IMR-90 (cell line): ENCODE measurements around the gene GADL1. TPM values are rescaled to one million over a fixed set of nuclear protein-coding genes. Genes with fewer than 3 reads are reported as not detected.

Source experiments
- ATAC-seq: fragments of 200-7000 bp; cut with Tn5 transposase; 2 replicates; pipeline ENCODE4 v1.9.1; 2020; ENCODE audit warnings: low read depth, mild to moderate bottlenecking, moderate library complexity
- BruUV-seq: library from RNA; stranded (reverse); fragments of 400-500 nt; replicated peaks from 2 replicates; lab custom pipeline; 2021; lab: Mats Ljungman, UMichigan
- CTCF ChIA-PET: fragments of 300-600 bp; formaldehyde crosslinking; extraction: SDS; loops from one replicate; lab custom pipeline; 2021; ENCODE audit warnings: antibody characterized with exemption; lab: Yijun Ruan, JAX
- POLR2A ChIA-PET: fragments of 300-600 bp; sonication (Branson Sonifier 250); formaldehyde crosslinking; loops from one replicate; lab custom pipeline; 2022; ENCODE audit warnings: antibody characterized with exemption; ENCODE audit not compliant: unreplicated experiment; lab: Charles Lee
- DNase-seq: peaks from one replicate; pipeline ENCODE4 v3.0.0; 2013
- H2AFZ ChIP-seq: replicated peaks from 2 replicates; pipeline ENCODE3; 2013; ENCODE audit warnings: low read length, mild to moderate bottlenecking; ENCODE audit not compliant: poor library complexity
- H2AK5ac ChIP-seq: 2 replicates; pipeline ENCODE4 v1.6.1; 2013; ENCODE audit warnings: low read depth, low read length, inconsistent platforms
- H2AK9ac ChIP-seq: replicated peaks from 2 replicates; pipeline ENCODE3; 2013; ENCODE audit warnings: mild to moderate bottlenecking, low read depth, low read length, moderate library complexity; ENCODE audit not compliant: poor library complexity
- H2BK120ac ChIP-seq: 2 replicates; pipeline ENCODE4 v1.6.1; 2013; ENCODE audit warnings: low read depth, low read length, inconsistent platforms
- H2BK15ac ChIP-seq: 3 replicates; pipeline ENCODE4 v1.6.1; 2013; ENCODE audit warnings: low read depth, low read length, inconsistent platforms
- H2BK20ac ChIP-seq: 2 replicates; pipeline ENCODE4 v1.6.1; 2013; ENCODE audit warnings: low read depth, mild to moderate bottlenecking, inconsistent platforms, low read length, moderate library complexity
- H2BK5ac ChIP-seq: 2 replicates; pipeline ENCODE4 v1.6.1; 2013; ENCODE audit warnings: mild to moderate bottlenecking, low read depth, low read length, inconsistent platforms; ENCODE audit not compliant: poor library complexity, severe bottlenecking
- H3K14ac ChIP-seq: replicated peaks from 2 replicates; pipeline ENCODE4 v1.6.1; 2013; ENCODE audit warnings: low read depth, low read length, inconsistent platforms
- H3K18ac ChIP-seq: 2 replicates; pipeline ENCODE4 v1.6.1; 2013; ENCODE audit warnings: low read depth, low read length, control low read depth
- H3K23ac ChIP-seq: 2 replicates; pipeline ENCODE4 v1.6.1; 2013; ENCODE audit warnings: low read depth, low read length, inconsistent platforms
- H3K27ac ChIP-seq: 2 replicates; pipeline ENCODE4 v1.5.1; 2013; ENCODE audit warnings: mild to moderate bottlenecking, control low read depth, low read length; ENCODE audit not compliant: insufficient read depth
- H3K27me3 ChIP-seq: 2 replicates; pipeline ENCODE4 v1.6.1; 2013; ENCODE audit warnings: low read length; ENCODE audit not compliant: control insufficient read depth, insufficient read depth
- H3K36me3 ChIP-seq: 2 replicates; pipeline ENCODE4 v1.6.1; 2013; ENCODE audit warnings: low read length, mixed read lengths; ENCODE audit not compliant: control insufficient read depth, insufficient read depth
- H3K4ac ChIP-seq: 2 replicates; pipeline ENCODE4 v1.6.1; 2013; ENCODE audit warnings: low read depth, low read length, inconsistent platforms
- H3K4me1 ChIP-seq: 2 replicates; pipeline ENCODE4 v1.6.1; 2013; ENCODE audit warnings: low read length, mixed read lengths; ENCODE audit not compliant: control insufficient read depth, insufficient read depth
- H3K4me2 ChIP-seq: 2 replicates; pipeline ENCODE4 v1.6.1; 2013; ENCODE audit warnings: low read depth, mild to moderate bottlenecking, control low read depth, low read length, moderate library complexity
- H3K4me3 ChIP-seq: 2 replicates; pipeline ENCODE4 v1.5.1; 2013; ENCODE audit warnings: low read depth, mild to moderate bottlenecking, control low read depth, low read length, moderate library complexity; ENCODE audit not compliant: insufficient read depth
- H3K56ac ChIP-seq: 2 replicates; pipeline ENCODE4 v1.6.1; 2013; ENCODE audit warnings: low read length, inconsistent platforms; ENCODE audit not compliant: insufficient read depth; ENCODE audit errors: extremely low read depth
- H3K79me1 ChIP-seq, 2 experiments: 2 replicates each; pipeline ENCODE4 v1.6.1; 2013; ENCODE audit warnings: low read length in 2 of 2, inconsistent platforms in 1 of 2, low read depth in 1 of 2
- H3K9ac ChIP-seq: 2 replicates; pipeline ENCODE4 v1.6.1; 2013; ENCODE audit warnings: low read depth, low read length, control low read depth
- H3K9me1 ChIP-seq: 2 replicates; pipeline ENCODE4 v1.6.1; 2013; ENCODE audit warnings: low read length, inconsistent platforms; ENCODE audit not compliant: insufficient read depth
- H3K9me3 ChIP-seq: 2 replicates; pipeline ENCODE4 v1.6.1; 2013; ENCODE audit warnings: low read length; ENCODE audit not compliant: control insufficient read depth, insufficient read depth
- H4K20me1 ChIP-seq: 2 replicates; pipeline ENCODE4 v1.6.1; 2013; ENCODE audit warnings: low read length, inconsistent platforms; ENCODE audit not compliant: insufficient read depth
- H4K5ac ChIP-seq: 2 replicates; pipeline ENCODE4 v1.6.1; 2013; ENCODE audit warnings: mild to moderate bottlenecking, low read depth, low read length, control low read depth
- H4K8ac ChIP-seq, 2 experiments: 2 replicates each; pipeline ENCODE4 v1.6.1; 2013; ENCODE audit warnings: low read depth in 2 of 2, low read length in 2 of 2, control low read depth in 1 of 2, inconsistent platforms in 1 of 2
- H4K91ac ChIP-seq: 2 replicates; pipeline ENCODE4 v1.6.1; 2013; ENCODE audit warnings: low read depth, low read length, inconsistent platforms; ENCODE audit not compliant: insufficient read depth
- BHLHE40 ChIP-seq: fragments of 150-350 bp; IDR thresholded peaks from 2 replicates; pipeline ENCODE4 v1.6.1; 2016; ENCODE audit warnings: mild to moderate bottlenecking, low read depth, low read length
- CEBPB ChIP-seq: IDR thresholded peaks from 2 replicates; pipeline ENCODE4 v1.6.1; 2012; ENCODE audit warnings: low read depth, low read length, improper control_type of control experiment
- CTCF ChIP-seq: conservative IDR thresholded peaks from 2 replicates; pipeline ENCODE4 v1.5.1; 2012; ENCODE audit warnings: mild to moderate bottlenecking, low read depth, low read length, improper control_type of control experiment
- ELK1 ChIP-seq: fragments of 150-350 bp; IDR thresholded peaks from 2 replicates; pipeline ENCODE4 v1.6.1; 2016; ENCODE audit warnings: low read depth, mild to moderate bottlenecking, low read length, moderate library complexity, borderline replicate concordance
- FOS ChIP-seq: fragments of 150-350 bp; IDR thresholded peaks from 2 replicates; pipeline ENCODE4 v1.6.1; 2016; ENCODE audit warnings: low read depth, low read length
- MAFK ChIP-seq: IDR thresholded peaks from 2 replicates; pipeline ENCODE4 v1.6.1; 2012; ENCODE audit warnings: low read depth, low read length, improper control_type of control experiment
- MAZ ChIP-seq: IDR thresholded peaks from 2 replicates; pipeline ENCODE4 v1.6.1; 2012; ENCODE audit warnings: low read depth, mild to moderate bottlenecking, low read length, improper control_type of control experiment, moderate library complexity, borderline replicate concordance
- MXI1 ChIP-seq: IDR thresholded peaks from 2 replicates; pipeline ENCODE4 v1.6.1; 2012; ENCODE audit warnings: low read depth, mild to moderate bottlenecking, low read length, moderate library complexity, borderline replicate concordance
- NFE2L2 ChIP-seq: fragments of 150-350 bp; IDR thresholded peaks from 2 replicates; pipeline ENCODE4 v1.6.1; 2016; ENCODE audit warnings: low read depth, mild to moderate bottlenecking, low read length
- POLR2A ChIP-seq: IDR thresholded peaks from 2 replicates; pipeline ENCODE4 v1.6.1; 2012; ENCODE audit warnings: mild to moderate bottlenecking, low read depth, low read length
- RAD21 ChIP-seq: IDR thresholded peaks from 2 replicates; pipeline ENCODE4 v1.6.1; 2012; ENCODE audit warnings: low read length, improper control_type of control experiment
- RCOR1 ChIP-seq: IDR thresholded peaks from 2 replicates; pipeline ENCODE4 v1.6.1; 2012; ENCODE audit warnings: mild to moderate bottlenecking, low read length, improper control_type of control experiment; ENCODE audit not compliant: insufficient replicate concordance
- RFX5 ChIP-seq: IDR thresholded peaks from 2 replicates; pipeline ENCODE4 v1.8.0; 2012; ENCODE audit warnings: low read depth, mild to moderate bottlenecking, low read length, moderate library complexity
- USF2 ChIP-seq: fragments of 150-350 bp; IDR thresholded peaks from 2 replicates; pipeline ENCODE4 v1.6.1; 2017; ENCODE audit warnings: mild to moderate bottlenecking, antibody characterized with exemption, low read length, low read depth
- WGBS, 2 experiments: methylation state at CpG; one replicate each; pipeline versions ENCODE4 v1.1.5 to v1.1.7; 2013; ENCODE audit warnings: missing lambda C conversion rate in 2 of 2; ENCODE audit not compliant: insufficient read length in 1 of 2; ENCODE audit errors: extremely low coverage in 2 of 2; 5-methylcytosine and 5-hydroxymethylcytosine counted together
- dilution Hi-C: fragments of 300-500 bp; cut with HindIII; formaldehyde crosslinking; loops from one replicate; pipeline ENCODE4 v1.14.3; 2018; ENCODE audit warnings: low sequenced_read_pairs; ENCODE audit not compliant: unreplicated experiment
- in situ Hi-C: fragments of 300-500 bp; cut with MboI; formaldehyde crosslinking; loops from 3 replicates; pipeline ENCODE4 v1.14.3; 2019; ENCODE audit warnings: low sequenced_read_pairs, inconsistent platforms, mixed read lengths
- intact Hi-C: fragments of 100-400 bp; cut with micrococcal nuclease; formaldehyde crosslinking; loops from 2 replicates; pipeline ENCODE4 v1.10.0; 2022
- polyA plus RNA-seq, 3 experiments: library from polyadenylated mRNA; depleted of rRNA; stranded (reverse); fragments of >200 nt; gene quantifications; 2 replicates each; pipeline ENCODE4 v1.2.3, GENCODE V29; 2012; ENCODE audit warnings: low replicate concordance in 1 of 3
- total RNA-seq: library from RNA; depleted of rRNA; stranded (reverse); fragments of >200 nt; gene quantifications from 2 replicates; pipeline ENCODE4 v1.2.3, GENCODE V29; 2012

GADL1 gene
- total and polyA plus RNA-seq, 2 of the 4 experiments (the other 2 are of a cell fraction): not detected

GRCh38 chr3:30682434-30683155, 211.9 kb downstream of the GADL1 start:
- Histone ChIP-seq H4K91ac (peak overlapping the region; percentile 42; the same call in 1 of the 2 replicates), H3K14ac (peak overlapping the region; percentile 53), H3K27ac (peak overlapping the region; percentile 5; the same call in 1 of the 2 replicates), H3K18ac (peak overlapping the region; percentile 80; the same call in 1 of the 2 replicates), H3K36me3 (peaks cover 17% of the 10 kb centered on the region), H3K79me1 (peaks cover 29 to 63% of the 10 kb centered on the region in 2 experiments), H2AFZ (no peak overlapping the region), H3K4me1 (peaks cover 19% of the 10 kb centered on the region), H2BK5ac (peak overlapping the region; percentile 52), H3K4me2 (no peak overlapping the region), H3K23ac (no peak overlapping the region), H2AK5ac (peak overlapping the region; percentile 62), H3K4ac (peak overlapping the region; percentile 49), H3K9ac (no peak overlapping the region), H3K56ac (no peak overlapping the region), H4K8ac (peak overlapping the region; percentile 52 to 63; a peak in 3 of 4 replicates), H3K9me3 (no peaks in the 10 kb centered on the region), H4K5ac (peak overlapping the region; percentile 18; the same call in 1 of the 2 replicates), H4K20me1 (no peaks in the 10 kb centered on the region), H2BK120ac (peak overlapping the region; percentile 58), H3K9me1 (peaks cover 9% of the 10 kb centered on the region; the same call in 1 of the 2 replicates), H2BK15ac (peak overlapping the region; percentile 38; the same call in 1 of the 3 replicates), H2BK20ac (peak overlapping the region; percentile 13), H2AK9ac (no peak overlapping the region), H3K4me3 (no peak overlapping the region), H3K27me3 (no peaks in the 10 kb centered on the region)
- POLR2A ChIA-PET: no interaction called here
- intact Hi-C loops (loop anchor here (5.0 kb wide), 1 partner anchor 170 kb away; no protein-coding TSS in a partner anchor), in situ Hi-C loops (no loop called here), dilution Hi-C loops (no loop called here)
- ATAC-seq (peak; percentile 30), DNase-seq (no peak)
- CTCF ChIA-PET: interaction anchor here (0.9 to 1.2 kb wide), 3 partner anchors 11 to 76 kb away, joined by 3 to 8 read pairs (median 3); partner anchors contain the start of gene TGFBR2
- no TSS peak for BruUV-seq
- WGBS, 2 experiments: no CpG with 5 or more reads among the region's 1 CpG
- TF ChIP-seq NFE2L2 (no peak), BHLHE40 (no peak), FOS (no peak), RCOR1 (no peak), MAZ (no peak), ELK1 (no peak), MAFK (no peak), CTCF (no peak), CEBPB (no peak), USF2 (no peak), RAD21 (no peak), MXI1 (no peak), POLR2A (no peak), RFX5 (no peak)
